H9 (cell line): ENCODE results near the gene NEUROG1. TPM values are rescaled to one million over a fixed set of nuclear protein-coding genes. Genes with fewer than 3 reads are reported as not detected.

Experiments
- DNase-seq: peaks from one replicate; pipeline ENCODE4 v3.0.0-alpha.2; 2017
- H2AFZ ChIP-seq: one replicate; pipeline ENCODE4 v1.6.1; 2013; ENCODE audit warnings: mild to moderate bottlenecking, low read length, control low read depth, moderate library complexity
- H2AK5ac ChIP-seq: 2 replicates; pipeline ENCODE4 v1.6.1; 2013; ENCODE audit warnings: low read length, control low read depth, mixed read lengths; ENCODE audit not compliant: insufficient read length
- H2BK120ac ChIP-seq: one replicate; pipeline ENCODE4 v1.6.1; 2013; ENCODE audit warnings: low read depth, mild to moderate bottlenecking, low read length, control low read depth, inconsistent platforms; ENCODE audit not compliant: poor library complexity, severe bottlenecking
- H2BK12ac ChIP-seq: 2 replicates; pipeline ENCODE4 v1.6.1; 2013; ENCODE audit warnings: low read length, control low read depth, mixed read lengths, low read depth; ENCODE audit not compliant: insufficient read length
- H2BK15ac ChIP-seq: 2 replicates; pipeline ENCODE4 v1.6.1; 2013; ENCODE audit warnings: low read depth, low read length, control low read depth
- H2BK20ac ChIP-seq: one replicate; pipeline ENCODE4 v1.6.1; 2013; ENCODE audit warnings: low read depth, mild to moderate bottlenecking, low read length, control low read depth, inconsistent platforms; ENCODE audit not compliant: poor library complexity, severe bottlenecking
- H2BK5ac ChIP-seq: 2 replicates; pipeline ENCODE4 v1.6.1; 2013; ENCODE audit warnings: low read length, control low read depth, mixed read lengths; ENCODE audit not compliant: insufficient read length
- H3K14ac ChIP-seq: 2 replicates; pipeline ENCODE4 v1.6.1; 2013; ENCODE audit warnings: low read length, control low read depth; ENCODE audit not compliant: insufficient read depth
- H3K18ac ChIP-seq: 2 replicates; pipeline ENCODE4 v1.6.1; 2013; ENCODE audit warnings: low read depth, mild to moderate bottlenecking, mixed read lengths, low read length, control low read depth; ENCODE audit not compliant: insufficient read length
- H3K23ac ChIP-seq: 2 replicates; pipeline ENCODE4 v1.6.1; 2013; ENCODE audit warnings: low read length, control low read depth, mixed read lengths, low read depth; ENCODE audit not compliant: insufficient read length
- H3K23me2 ChIP-seq: 2 replicates; pipeline ENCODE4 v1.6.1; 2013; ENCODE audit warnings: low read depth, mild to moderate bottlenecking, mixed read lengths, low read length, control low read depth; ENCODE audit not compliant: insufficient read length, poor library complexity, severe bottlenecking
- H3K27ac ChIP-seq: 2 replicates; pipeline ENCODE4 v1.5.1; 2013; ENCODE audit warnings: low read length, control low read depth, mixed read lengths, low read depth; ENCODE audit not compliant: insufficient read length
- H3K27me3 ChIP-seq: 2 replicates; pipeline ENCODE4 v1.6.1; 2013; ENCODE audit warnings: low read length, control low read depth, inconsistent platforms; ENCODE audit not compliant: insufficient read depth
- H3K4ac ChIP-seq: 2 replicates; pipeline ENCODE4 v1.6.1; 2013; ENCODE audit warnings: low read depth, mild to moderate bottlenecking, control low read depth, inconsistent platforms, low read length, moderate library complexity
- H3K4me1 ChIP-seq: 2 replicates; pipeline ENCODE4 v1.6.1; 2013; ENCODE audit warnings: low read length, control low read depth, inconsistent platforms; ENCODE audit not compliant: insufficient read depth
- H3K4me2 ChIP-seq: 2 replicates; pipeline ENCODE4 v1.6.1; 2013; ENCODE audit warnings: low read length, control low read depth, mixed read lengths; ENCODE audit not compliant: insufficient read length, insufficient read depth
- H3K56ac ChIP-seq: 2 replicates; pipeline ENCODE4 v1.6.1; 2013; ENCODE audit warnings: low read depth, mild to moderate bottlenecking, mixed read lengths, low read length, control low read depth; ENCODE audit not compliant: insufficient read length
- H3K79me1 ChIP-seq: 2 replicates; pipeline ENCODE4 v1.6.1; 2013; ENCODE audit warnings: low read depth, mild to moderate bottlenecking, moderate library complexity, low read length, control low read depth, inconsistent platforms; ENCODE audit not compliant: insufficient read depth, poor library complexity, severe bottlenecking
- H3K79me2 ChIP-seq: 2 replicates; pipeline ENCODE4 v1.6.1; 2013; ENCODE audit warnings: low read length, control low read depth, inconsistent platforms; ENCODE audit not compliant: insufficient read depth
- H3K9ac ChIP-seq: 2 replicates; pipeline ENCODE4 v1.6.1; 2013; ENCODE audit warnings: low read length, control low read depth, mixed read lengths; ENCODE audit not compliant: insufficient read length; ENCODE audit errors: extremely low read depth
- H3K9me3 ChIP-seq: one replicate; pipeline ENCODE4 v1.6.1; 2013; ENCODE audit warnings: low read depth, low read length, inconsistent platforms; ENCODE audit not compliant: control insufficient read depth
- H3T11ph ChIP-seq: one replicate; pipeline ENCODE4 v1.6.1; 2013; ENCODE audit warnings: mild to moderate bottlenecking, low read length, control low read depth, inconsistent platforms
- H4K20me1 ChIP-seq: one replicate; pipeline ENCODE4 v1.6.1; 2013; ENCODE audit not compliant: control insufficient read depth, insufficient read length, insufficient read depth
- H4K5ac ChIP-seq: 2 replicates; pipeline ENCODE4 v1.6.1; 2013; ENCODE audit warnings: low read depth, mild to moderate bottlenecking, mixed read lengths, low read length, control low read depth; ENCODE audit not compliant: insufficient read length
- H4K8ac ChIP-seq: replicated peaks from 2 replicates; pipeline ENCODE4 v1.6.1; 2013; ENCODE audit warnings: low read length, control low read depth, mixed read lengths, low read depth; ENCODE audit not compliant: insufficient read length
- H4K91ac ChIP-seq: 2 replicates; pipeline ENCODE4 v1.6.1; 2013; ENCODE audit warnings: low read depth, mild to moderate bottlenecking, moderate library complexity, mixed read lengths, low read length, control low read depth; ENCODE audit not compliant: insufficient read length
- H3K27ac Mint-ChIP-seq, 3 experiments: 2 replicates in 2 of 3; 3 replicates in 1 of 3; pipeline ENCODE4 v1.8.0; 2020 to 2021; ENCODE audit warnings: mixed read lengths in 3 of 3, mild to moderate bottlenecking in 1 of 3, moderate library complexity in 1 of 3
- H3K27me3 Mint-ChIP-seq: 2 replicates; pipeline ENCODE4 v1.8.0; 2021; ENCODE audit warnings: low read depth, mild to moderate bottlenecking, moderate library complexity, mixed read lengths
- H3K36me3 Mint-ChIP-seq, 3 experiments: 2 replicates in 2 of 3; 3 replicates in 1 of 3; pipeline ENCODE4 v1.8.0; 2020 to 2021; ENCODE audit warnings: low read depth in 3 of 3, mixed read lengths in 3 of 3; ENCODE audit not compliant: insufficient read depth in 1 of 3
- H3K4me1 Mint-ChIP-seq, 2 experiments: 2 replicates each; pipeline ENCODE4 v1.8.0; 2020; ENCODE audit warnings: mixed read lengths in 2 of 2
- H3K4me3 Mint-ChIP-seq, 2 experiments: 2 replicates in 1 of 2; 3 replicates in 1 of 2; pipeline ENCODE4 v1.8.0; 2020 to 2021; ENCODE audit warnings: mild to moderate bottlenecking in 2 of 2, mixed read lengths in 2 of 2, moderate library complexity in 1 of 2
- H3K9me3 Mint-ChIP-seq, 2 experiments: 2 replicates in 1 of 2; 3 replicates in 1 of 2; pipeline ENCODE4 v1.8.0; 2020; ENCODE audit warnings: mild to moderate bottlenecking in 2 of 2, mixed read lengths in 2 of 2, moderate library complexity in 1 of 2
- WGBS: extraction: QIAGEN DNeasy Blood & Tissue Kit; methylation state at CpG from one replicate; pipeline ENCODE4 v1.1.7; 2013; ENCODE audit warnings: missing lambda C conversion rate, low lambda C conversion rate, mixed read lengths; ENCODE audit not compliant: insufficient read length; ENCODE audit errors: extremely low coverage; 5-methylcytosine and 5-hydroxymethylcytosine counted together
- total RNA-seq: library from RNA; stranded (reverse); gene quantifications from 2 replicates; pipeline ENCODE4 v1.2.1, GENCODE V29; 2021
- TF ChIP-seq, protein P1 (sequence below): fragments of 200-600 bp; sonication (generic); conservative IDR thresholded peaks from 3 replicates; pipeline ENCODE4 v1.8.0; 2021; ENCODE audit warnings: antibody characterized with exemption, mild to moderate bottlenecking

Gene NEUROG1
- total RNA-seq, 1 experiment from 2014 or later: not detected

DNA sequence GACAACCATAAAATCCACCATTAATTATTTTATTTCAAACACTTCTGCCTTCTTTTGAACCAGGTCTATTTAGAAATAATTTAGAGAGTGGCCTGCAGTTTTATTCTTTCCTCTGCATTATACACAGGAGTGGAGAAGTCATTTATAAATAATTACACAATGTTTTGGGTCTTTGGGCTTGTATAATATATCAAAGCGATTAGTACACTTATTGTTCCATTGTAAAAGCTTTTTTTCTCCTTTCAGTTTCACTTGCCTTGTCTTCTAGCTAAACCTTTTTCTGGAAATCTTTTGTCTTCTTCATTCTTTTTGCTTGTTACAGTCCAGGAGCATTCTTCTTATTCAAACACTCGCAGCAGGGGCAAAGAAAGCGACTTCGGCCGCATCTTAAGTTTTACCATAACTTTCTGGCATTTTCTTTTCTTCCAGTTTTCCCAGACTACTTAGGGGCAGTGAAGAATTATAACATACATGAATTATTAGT is 7.3 kb upstream of the NEUROG1 start:
- Histone ChIP-seq H3K4me1 (no peaks in the 10 kb centered on the region), H4K8ac (no peak overlapping the region), H2BK12ac (no peak overlapping the region), H2BK20ac (no peak overlapping the region), H3K56ac (no peak overlapping the region), H2BK15ac (no peak overlapping the region), H3K9ac (no peak overlapping the region), H3K23ac (no peak overlapping the region), H3K79me2 (no peaks in the 10 kb centered on the region), H3K27me3 (peaks cover 96% of the 10 kb centered on the region), H3K27ac (no peak overlapping the region), H3K4me2 (no peak overlapping the region), H4K91ac (no peak overlapping the region), H3K18ac (no peak overlapping the region), H3T11ph (no peak overlapping the region), H4K5ac (no peak overlapping the region), H3K79me1 (no peaks in the 10 kb centered on the region), H2AK5ac (no peak overlapping the region), H2AFZ (no peak overlapping the region), H3K9me3 (no peaks in the 10 kb centered on the region), H2BK5ac (no peak overlapping the region), H4K20me1 (no peaks in the 10 kb centered on the region), H3K14ac (no peak overlapping the region), H3K23me2 (peaks cover 6% of the 10 kb centered on the region), H2BK120ac (no peak overlapping the region), H3K4ac (no peak overlapping the region)
- H3K36me3 Mint-ChIP-seq: no peaks in the 10 kb centered on the region; a peak in 3 of 7 replicates
- H3K4me1 Mint-ChIP-seq: peaks cover 30 to 46% of the 10 kb centered on the region in 2 experiments
- H3K27me3 Mint-ChIP-seq: peaks cover 99% of the 10 kb centered on the region
- peak overlapping the region; percentile 6 to 14; a peak in 2 of 5 replicates for H3K4me3 Mint-ChIP-seq
- no peak overlapping the region for H3K27ac Mint-ChIP-seq
- no CpG with 5 or more reads among the region's 5 CpGs for WGBS
- TF ChIP-seq, protein P1, sequence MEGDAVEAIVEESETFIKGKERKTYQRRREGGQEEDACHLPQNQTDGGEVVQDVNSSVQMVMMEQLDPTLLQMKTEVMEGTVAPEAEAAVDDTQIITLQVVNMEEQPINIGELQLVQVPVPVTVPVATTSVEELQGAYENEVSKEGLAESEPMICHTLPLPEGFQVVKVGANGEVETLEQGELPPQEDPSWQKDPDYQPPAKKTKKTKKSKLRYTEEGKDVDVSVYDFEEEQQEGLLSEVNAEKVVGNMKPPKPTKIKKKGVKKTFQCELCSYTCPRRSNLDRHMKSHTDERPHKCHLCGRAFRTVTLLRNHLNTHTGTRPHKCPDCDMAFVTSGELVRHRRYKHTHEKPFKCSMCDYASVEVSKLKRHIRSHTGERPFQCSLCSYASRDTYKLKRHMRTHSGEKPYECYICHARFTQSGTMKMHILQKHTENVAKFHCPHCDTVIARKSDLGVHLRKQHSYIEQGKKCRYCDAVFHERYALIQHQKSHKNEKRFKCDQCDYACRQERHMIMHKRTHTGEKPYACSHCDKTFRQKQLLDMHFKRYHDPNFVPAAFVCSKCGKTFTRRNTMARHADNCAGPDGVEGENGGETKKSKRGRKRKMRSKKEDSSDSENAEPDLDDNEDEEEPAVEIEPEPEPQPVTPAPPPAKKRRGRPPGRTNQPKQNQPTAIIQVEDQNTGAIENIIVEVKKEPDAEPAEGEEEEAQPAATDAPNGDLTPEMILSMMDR: no peak
- no peak for DNase-seq
- H3K9me3 Mint-ChIP-seq: peaks cover 2 to 10% of the 10 kb centered on the region in 2 experiments
